Gastroesophageal sphincter (tissue), 3 donors: ENCODE measurements around the gene PARD3B.

Source experiments
- EP300 ChIP-seq: sonication (generic); formaldehyde crosslinking; IDR thresholded peaks from one replicate; pipeline ENCODE4 v1.6.1; 2017; ENCODE audit warnings: antibody characterized with exemption, mild to moderate bottlenecking
- POLR2A ChIP-seq, 2 donors: fragments of 450-650 bp; IDR thresholded peaks; one replicate each; pipeline ENCODE4 v1.6.1; 2017; ENCODE audit warnings: antibody characterized with exemption in 2 of 2, mild to moderate bottlenecking in 2 of 2, moderate library complexity in 1 of 2
- POLR2AphosphoS5 ChIP-seq: sonication (generic); formaldehyde crosslinking; IDR thresholded peaks from one replicate; pipeline ENCODE4 v1.6.1; 2017; ENCODE audit warnings: antibody characterized with exemption
- TF ChIP-seq, protein P1 (sequence below), 4 experiments: fragments of 200-600 bp in 2 of 4; fragments of 450-650 bp in 2 of 4; sonication (generic) in 1 of 4; IDR thresholded peaks; one replicate each; pipeline ENCODE4 v1.5.1; 2017 to 2019; ENCODE audit warnings: antibody characterized with exemption in 4 of 4, mild to moderate bottlenecking in 2 of 4, moderate library complexity in 2 of 4

DNA sequence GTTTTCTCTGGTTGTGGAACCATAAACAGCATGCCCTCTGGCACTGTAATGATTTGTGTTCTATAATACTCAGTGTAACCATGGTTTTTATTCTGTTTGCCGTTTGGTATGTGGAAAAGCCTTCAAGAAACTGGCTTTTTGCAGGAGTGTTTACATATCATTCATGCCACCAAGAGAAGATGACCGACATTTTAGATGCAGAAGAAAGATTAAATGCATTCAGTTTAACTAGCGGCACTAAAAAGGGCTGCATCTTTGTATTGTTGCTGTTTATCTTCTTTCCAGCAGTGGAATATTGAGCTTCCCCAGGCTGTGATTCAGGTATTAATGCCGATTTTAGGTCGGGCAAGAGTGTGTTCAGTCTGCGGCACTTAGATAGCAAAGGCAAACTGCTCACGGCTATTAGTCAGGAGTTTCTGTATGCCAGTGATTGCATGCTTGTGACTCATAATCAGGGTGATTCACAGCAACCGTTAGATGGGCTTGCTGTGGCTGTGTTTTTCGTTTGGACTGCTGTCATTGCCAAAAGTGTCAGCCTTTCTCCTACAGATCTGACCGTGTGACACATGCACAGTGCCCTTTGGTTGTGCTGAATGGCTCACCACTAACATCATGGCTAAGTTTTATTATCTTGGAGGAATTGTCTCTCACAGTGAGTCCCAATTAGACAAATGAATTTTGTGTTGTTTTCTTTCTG lies 479.7 kb downstream of the PARD3B start:
- TF ChIP-seq POLR2A (IDR thresholded peaks at IDR 0.05) (no peak), POLR2AphosphoS5 (peak; percentile 89), EP300 (no peak)
- TF ChIP-seq, protein P1, sequence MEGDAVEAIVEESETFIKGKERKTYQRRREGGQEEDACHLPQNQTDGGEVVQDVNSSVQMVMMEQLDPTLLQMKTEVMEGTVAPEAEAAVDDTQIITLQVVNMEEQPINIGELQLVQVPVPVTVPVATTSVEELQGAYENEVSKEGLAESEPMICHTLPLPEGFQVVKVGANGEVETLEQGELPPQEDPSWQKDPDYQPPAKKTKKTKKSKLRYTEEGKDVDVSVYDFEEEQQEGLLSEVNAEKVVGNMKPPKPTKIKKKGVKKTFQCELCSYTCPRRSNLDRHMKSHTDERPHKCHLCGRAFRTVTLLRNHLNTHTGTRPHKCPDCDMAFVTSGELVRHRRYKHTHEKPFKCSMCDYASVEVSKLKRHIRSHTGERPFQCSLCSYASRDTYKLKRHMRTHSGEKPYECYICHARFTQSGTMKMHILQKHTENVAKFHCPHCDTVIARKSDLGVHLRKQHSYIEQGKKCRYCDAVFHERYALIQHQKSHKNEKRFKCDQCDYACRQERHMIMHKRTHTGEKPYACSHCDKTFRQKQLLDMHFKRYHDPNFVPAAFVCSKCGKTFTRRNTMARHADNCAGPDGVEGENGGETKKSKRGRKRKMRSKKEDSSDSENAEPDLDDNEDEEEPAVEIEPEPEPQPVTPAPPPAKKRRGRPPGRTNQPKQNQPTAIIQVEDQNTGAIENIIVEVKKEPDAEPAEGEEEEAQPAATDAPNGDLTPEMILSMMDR (IDR thresholded peaks at IDR 0.05), result no peak
